H9 (cell line): ENCODE data around the gene KLF16. TPM values are rescaled to one million over a fixed set of nuclear protein-coding genes. Genes with fewer than 3 reads are reported as not detected.

Experiments
- DNase-seq: peaks from one replicate; pipeline ENCODE4 v3.0.0-alpha.2; 2017
- H2AFZ ChIP-seq: one replicate; pipeline ENCODE4 v1.6.1; 2013; ENCODE audit warnings: mild to moderate bottlenecking, low read length, control low read depth, moderate library complexity
- H2AK5ac ChIP-seq: 2 replicates; pipeline ENCODE4 v1.6.1; 2013; ENCODE audit warnings: low read length, control low read depth, mixed read lengths; ENCODE audit not compliant: insufficient read length
- H2BK120ac ChIP-seq: one replicate; pipeline ENCODE4 v1.6.1; 2013; ENCODE audit warnings: low read depth, mild to moderate bottlenecking, low read length, control low read depth, inconsistent platforms; ENCODE audit not compliant: poor library complexity, severe bottlenecking
- H2BK12ac ChIP-seq: 2 replicates; pipeline ENCODE4 v1.6.1; 2013; ENCODE audit warnings: low read length, control low read depth, mixed read lengths, low read depth; ENCODE audit not compliant: insufficient read length
- H2BK15ac ChIP-seq: 2 replicates; pipeline ENCODE4 v1.6.1; 2013; ENCODE audit warnings: low read depth, low read length, control low read depth
- H2BK20ac ChIP-seq: one replicate; pipeline ENCODE4 v1.6.1; 2013; ENCODE audit warnings: low read depth, mild to moderate bottlenecking, low read length, control low read depth, inconsistent platforms; ENCODE audit not compliant: poor library complexity, severe bottlenecking
- H2BK5ac ChIP-seq: 2 replicates; pipeline ENCODE4 v1.6.1; 2013; ENCODE audit warnings: low read length, control low read depth, mixed read lengths; ENCODE audit not compliant: insufficient read length
- H3K14ac ChIP-seq: 2 replicates; pipeline ENCODE4 v1.6.1; 2013; ENCODE audit warnings: low read length, control low read depth; ENCODE audit not compliant: insufficient read depth
- H3K18ac ChIP-seq: 2 replicates; pipeline ENCODE4 v1.6.1; 2013; ENCODE audit warnings: low read depth, mild to moderate bottlenecking, mixed read lengths, low read length, control low read depth; ENCODE audit not compliant: insufficient read length
- H3K23ac ChIP-seq: 2 replicates; pipeline ENCODE4 v1.6.1; 2013; ENCODE audit warnings: low read length, control low read depth, mixed read lengths, low read depth; ENCODE audit not compliant: insufficient read length
- H3K23me2 ChIP-seq: 2 replicates; pipeline ENCODE4 v1.6.1; 2013; ENCODE audit warnings: low read depth, mild to moderate bottlenecking, mixed read lengths, low read length, control low read depth; ENCODE audit not compliant: insufficient read length, poor library complexity, severe bottlenecking
- H3K27ac ChIP-seq: 2 replicates; pipeline ENCODE4 v1.5.1; 2013; ENCODE audit warnings: low read length, control low read depth, mixed read lengths, low read depth; ENCODE audit not compliant: insufficient read length
- H3K27me3 ChIP-seq: 2 replicates; pipeline ENCODE4 v1.6.1; 2013; ENCODE audit warnings: low read length, control low read depth, inconsistent platforms; ENCODE audit not compliant: insufficient read depth
- H3K4ac ChIP-seq: 2 replicates; pipeline ENCODE4 v1.6.1; 2013; ENCODE audit warnings: low read depth, mild to moderate bottlenecking, control low read depth, inconsistent platforms, low read length, moderate library complexity
- H3K4me1 ChIP-seq: 2 replicates; pipeline ENCODE4 v1.6.1; 2013; ENCODE audit warnings: low read length, control low read depth, inconsistent platforms; ENCODE audit not compliant: insufficient read depth
- H3K4me2 ChIP-seq: 2 replicates; pipeline ENCODE4 v1.6.1; 2013; ENCODE audit warnings: low read length, control low read depth, mixed read lengths; ENCODE audit not compliant: insufficient read length, insufficient read depth
- H3K56ac ChIP-seq: 2 replicates; pipeline ENCODE4 v1.6.1; 2013; ENCODE audit warnings: low read depth, mild to moderate bottlenecking, mixed read lengths, low read length, control low read depth; ENCODE audit not compliant: insufficient read length
- H3K79me1 ChIP-seq: 2 replicates; pipeline ENCODE4 v1.6.1; 2013; ENCODE audit warnings: low read depth, mild to moderate bottlenecking, moderate library complexity, low read length, control low read depth, inconsistent platforms; ENCODE audit not compliant: insufficient read depth, poor library complexity, severe bottlenecking
- H3K79me2 ChIP-seq: 2 replicates; pipeline ENCODE4 v1.6.1; 2013; ENCODE audit warnings: low read length, control low read depth, inconsistent platforms; ENCODE audit not compliant: insufficient read depth
- H3K9ac ChIP-seq: 2 replicates; pipeline ENCODE4 v1.6.1; 2013; ENCODE audit warnings: low read length, control low read depth, mixed read lengths; ENCODE audit not compliant: insufficient read length; ENCODE audit errors: extremely low read depth
- H3K9me3 ChIP-seq: one replicate; pipeline ENCODE4 v1.6.1; 2013; ENCODE audit warnings: low read depth, low read length, inconsistent platforms; ENCODE audit not compliant: control insufficient read depth
- H3T11ph ChIP-seq: one replicate; pipeline ENCODE4 v1.6.1; 2013; ENCODE audit warnings: mild to moderate bottlenecking, low read length, control low read depth, inconsistent platforms
- H4K20me1 ChIP-seq: one replicate; pipeline ENCODE4 v1.6.1; 2013; ENCODE audit not compliant: control insufficient read depth, insufficient read length, insufficient read depth
- H4K5ac ChIP-seq: 2 replicates; pipeline ENCODE4 v1.6.1; 2013; ENCODE audit warnings: low read depth, mild to moderate bottlenecking, mixed read lengths, low read length, control low read depth; ENCODE audit not compliant: insufficient read length
- H4K8ac ChIP-seq: replicated peaks from 2 replicates; pipeline ENCODE4 v1.6.1; 2013; ENCODE audit warnings: low read length, control low read depth, mixed read lengths, low read depth; ENCODE audit not compliant: insufficient read length
- H4K91ac ChIP-seq: 2 replicates; pipeline ENCODE4 v1.6.1; 2013; ENCODE audit warnings: low read depth, mild to moderate bottlenecking, moderate library complexity, mixed read lengths, low read length, control low read depth; ENCODE audit not compliant: insufficient read length
- H3K27ac Mint-ChIP-seq, 3 experiments: 2 replicates in 2 of 3; 3 replicates in 1 of 3; pipeline ENCODE4 v1.8.0; 2020 to 2021; ENCODE audit warnings: mixed read lengths in 3 of 3, mild to moderate bottlenecking in 1 of 3, moderate library complexity in 1 of 3
- H3K27me3 Mint-ChIP-seq: 2 replicates; pipeline ENCODE4 v1.8.0; 2021; ENCODE audit warnings: low read depth, mild to moderate bottlenecking, moderate library complexity, mixed read lengths
- H3K36me3 Mint-ChIP-seq, 3 experiments: 2 replicates in 2 of 3; 3 replicates in 1 of 3; pipeline ENCODE4 v1.8.0; 2020 to 2021; ENCODE audit warnings: low read depth in 3 of 3, mixed read lengths in 3 of 3; ENCODE audit not compliant: insufficient read depth in 1 of 3
- H3K4me1 Mint-ChIP-seq, 2 experiments: 2 replicates each; pipeline ENCODE4 v1.8.0; 2020; ENCODE audit warnings: mixed read lengths in 2 of 2
- H3K4me3 Mint-ChIP-seq, 2 experiments: 2 replicates in 1 of 2; 3 replicates in 1 of 2; pipeline ENCODE4 v1.8.0; 2020 to 2021; ENCODE audit warnings: mild to moderate bottlenecking in 2 of 2, mixed read lengths in 2 of 2, moderate library complexity in 1 of 2
- H3K9me3 Mint-ChIP-seq, 2 experiments: 2 replicates in 1 of 2; 3 replicates in 1 of 2; pipeline ENCODE4 v1.8.0; 2020; ENCODE audit warnings: mild to moderate bottlenecking in 2 of 2, mixed read lengths in 2 of 2, moderate library complexity in 1 of 2
- CTCF ChIP-seq: fragments of 200-600 bp; sonication (generic); conservative IDR thresholded peaks from 3 replicates; pipeline ENCODE4 v1.8.0; 2021; ENCODE audit warnings: antibody characterized with exemption, mild to moderate bottlenecking
- WGBS: extraction: QIAGEN DNeasy Blood & Tissue Kit; methylation state at CpG from one replicate; pipeline ENCODE4 v1.1.7; 2013; ENCODE audit warnings: missing lambda C conversion rate, low lambda C conversion rate, mixed read lengths; ENCODE audit not compliant: insufficient read length; ENCODE audit errors: extremely low coverage; 5-methylcytosine and 5-hydroxymethylcytosine counted together
- total RNA-seq: library from RNA; stranded (reverse); gene quantifications from 2 replicates; pipeline ENCODE4 v1.2.1, GENCODE V29; 2021

KLF16 gene
- total RNA-seq, 1 experiment from 2014 or later = 66.8 TPM

GRCh38 chr19:1905110-1905862 is 41.9 kb upstream of the KLF16 start, which contains the start of the genes ADAT3 and SCAMP4:
ADAT3 (plus strand) TSS chr19:1905399; CDS start chr19:1912048, 6,649 bp downstream.
SCAMP4 (plus strand) TSS chr19:1905399; CDS start chr19:1915020, 9,621 bp downstream.
- H3K9me3 ChIP-seq = no peaks in the 10 kb centered on the region
- no peak within 1 kb of the TSS for H4K8ac ChIP-seq
- peak within 1 kb of the TSS; percentile 48 for H3K27ac ChIP-seq
- no peaks in the 10 kb centered on the region for H3K27me3 ChIP-seq
- H3K4me1 ChIP-seq = 0 out of 2 replicates have a peak, but pooled peaks cover 2% of the 10 kb centered on the region
- peak within 1 kb of the TSS; percentile 78 to 89 for H3K4me3 Mint-ChIP-seq
- no peak within 1 kb of the TSS for H3K56ac ChIP-seq
- H3K79me1 ChIP-seq = peaks cover 4% of the 10 kb centered on the region
- peak within 1 kb of the TSS; percentile 74 for H2BK120ac ChIP-seq
- H3K9ac ChIP-seq = peak within 1 kb of the TSS; percentile 35
- H3K36me3 Mint-ChIP-seq = peaks cover 5 to 11% (median 8%) of the 10 kb centered on the region in 3 experiments; a peak in 6 of 7 replicates
- no peaks in the 10 kb centered on the region for H4K20me1 ChIP-seq
- H3K4ac ChIP-seq = no peak within 1 kb of the TSS; the same call in 1 of the 2 replicates
- H3K18ac ChIP-seq = peak within 1 kb of the TSS; percentile 85
- peak within 1 kb of the TSS; percentile 2 for H3T11ph ChIP-seq
- no peak for TF ChIP-seq CTCF
- no peak within 1 kb of the TSS for H2BK5ac ChIP-seq
- H2AK5ac ChIP-seq = no peak within 1 kb of the TSS
- no peak within 1 kb of the TSS for H4K91ac ChIP-seq
- peaks cover 16% of the 10 kb centered on the region; the same call in 1 of the 2 replicates for H3K79me2 ChIP-seq
- no peak within 1 kb of the TSS for H2BK15ac ChIP-seq
- H4K5ac ChIP-seq = no peak within 1 kb of the TSS
- no peaks in the 10 kb centered on the region; a peak in 2 of 5 replicates for H3K9me3 Mint-ChIP-seq
- DNase-seq = peak; percentile 100
- peak within 1 kb of the TSS; percentile 86; the same call in 1 of the 2 replicates for H3K14ac ChIP-seq
- H3K27ac Mint-ChIP-seq = peak within 1 kb of the TSS; percentile 94 to 99 (median 95)
- no peak within 1 kb of the TSS for H2AFZ ChIP-seq
- no CpG with 5 or more reads among the region's 92 CpGs for WGBS
- H3K23me2 ChIP-seq = peaks cover 6% of the 10 kb centered on the region
- no peaks in the 10 kb centered on the region for H3K27me3 Mint-ChIP-seq
- peak within 1 kb of the TSS; percentile 50 for H2BK20ac ChIP-seq
- H3K4me2 ChIP-seq = peak within 1 kb of the TSS; percentile 48
- H3K23ac ChIP-seq = no peak within 1 kb of the TSS
- H3K4me1 Mint-ChIP-seq = peaks cover 11 to 17% of the 10 kb centered on the region in 2 experiments
- no peak within 1 kb of the TSS for H2BK12ac ChIP-seq
